Measurements from ENCODE around the gene DROSHA. TPM values are rescaled to one million over a fixed set of nuclear protein-coding genes. Genes with fewer than 3 reads are reported as not detected.

The DROSHA gene
- total and polyA plus RNA-seq, 7 donors = 18.2 to 50.5 (median 29.2) TPM

GRCh38 chr5:31479706-31480105 is 52.2 kb downstream of the DROSHA start:
- peaks cover 13% of the 10 kb centered on the region for H3K4me1 ChIP-seq
- H3K27ac ChIP-seq = no peak overlapping the region
- no peaks in the 10 kb centered on the region for H3K27me3 ChIP-seq (ENCODE audit: insufficient read depth in 3 of 3, low read length in 2 of 3)
- no peak overlapping the region for H3K4me3 ChIP-seq
- intact Hi-C loops (cut with DNase I) = no loop called here
- H3K9me3 ChIP-seq = no peaks in the 10 kb centered on the region
- H3K36me3 ChIP-seq (ENCODE audit: insufficient read depth in 1 of 2, low read depth in 1 of 2) = peaks cover 2 to 49% of the 10 kb centered on the region in 2 donors
- no peak for TF ChIP-seq CTCF (IDR thresholded peaks at IDR 0.05)
- DNase-seq (no peak), ATAC-seq (no peak)
- WGBS, 3 donors = 95 to 98% (median 96%) methylated on average over 2 of the region's 2 CpGs

- Histone ChIP-seq H3K4me1 (peaks cover 13% of the 10 kb centered on the region), H3K27ac (no peak overlapping the region), H3K4me3 (no peak overlapping the region), H3K27me3 (ENCODE audit: insufficient read depth in 3 of 3, low read length in 2 of 3) (no peaks in the 10 kb centered on the region), H3K36me3 (ENCODE audit: insufficient read depth in 1 of 2, low read depth in 1 of 2) (peaks cover 3 to 48% of the 10 kb centered on the region in 2 donors), H3K9me3 (no peaks in the 10 kb centered on the region)
- no peak for TF ChIP-seq CTCF (IDR thresholded peaks at IDR 0.05)
- ATAC-seq = no peak
- DNase-seq = no peak
- intact Hi-C loops (cut with DNase I) = no loop called here
Observed at GRCh38 chr5:31478901-31479300, 53.0 kb downstream of the DROSHA start.

GRCh38 chr5:31477971-31478370 is 53.9 kb downstream of the DROSHA start:
- no peak overlapping the region for H3K27ac ChIP-seq
- H3K27me3 ChIP-seq (ENCODE audit: insufficient read depth in 3 of 3, low read length in 2 of 3) = no peaks in the 10 kb centered on the region
- intact Hi-C loops (cut with DNase I) = no loop called here
- no peak for ATAC-seq
- H3K36me3 ChIP-seq (ENCODE audit: insufficient read depth in 1 of 2, low read depth in 1 of 2) = peaks cover 3 to 41% of the 10 kb centered on the region in 2 donors
- peaks cover 13% of the 10 kb centered on the region for H3K4me1 ChIP-seq
- 97 to 99% (median 98%) methylated on average over 5 of the region's 5 CpGs for WGBS, 3 donors
- H3K9me3 ChIP-seq = no peaks in the 10 kb centered on the region
- TF ChIP-seq CTCF (IDR thresholded peaks at IDR 0.05) = no peak
- H3K4me3 ChIP-seq = no peak overlapping the region
- DNase-seq = no peak

- intact Hi-C loops (cut with DNase I) = no loop called here
Observed at GRCh38 chr5:31477516-31477915, 54.4 kb downstream of the DROSHA start.

More at GRCh38 chr5:31477516-31477915, 54.4 kb downstream of the DROSHA start:
- ATAC-seq (no peak), DNase-seq (no peak)
- 87 to 93% (median 91%) methylated on average over 2 of the region's 2 CpGs for WGBS, 3 donors
- TF ChIP-seq CTCF (IDR thresholded peaks at IDR 0.05) = no peak
- H3K4me1 ChIP-seq = peaks cover 13% of the 10 kb centered on the region
- no peak overlapping the region for H3K4me3 ChIP-seq
- no peaks in the 10 kb centered on the region for H3K9me3 ChIP-seq
- no peaks in the 10 kb centered on the region for H3K27me3 ChIP-seq (ENCODE audit: insufficient read depth in 3 of 3, low read length in 2 of 3)
- H3K27ac ChIP-seq = no peak overlapping the region
- peaks cover 3 to 37% of the 10 kb centered on the region in 2 donors for H3K36me3 ChIP-seq (ENCODE audit: insufficient read depth in 1 of 2, low read depth in 1 of 2)
